Measurements from ENCODE around the gene HSBP1L1. TPM values are rescaled to one million over a fixed set of nuclear protein-coding genes. Genes with fewer than 3 reads are reported as not detected.

HSBP1L1 gene
- polyA plus RNA-seq, 1 of the 3 experiments (the other 2 are of a cell fraction) = 7.4 TPM

GRCh38 chr18:79938196-79938595, 26.2 kb upstream of the HSBP1L1 start:
- Histone ChIP-seq H3K9ac (no peak overlapping the region), H3F3A (replicated peaks; ENCODE audit: insufficient read depth) (no peaks in the 10 kb centered on the region), H3K9me2 (no peaks in the 10 kb centered on the region), H4K20me1 (ENCODE audit: insufficient read depth) (no peaks in the 10 kb centered on the region), H3K4me2 (no peak overlapping the region), H3K4me3 (ENCODE audit: low read depth in 2 of 2, low read length in 1 of 2) (no peak overlapping the region), H3K27me3 (ENCODE audit: insufficient read depth) (no peaks in the 10 kb centered on the region), H3K9me3 (peaks cover 6% of the 10 kb centered on the region; the same call in 1 of the 2 replicates), H3K27ac (ENCODE audit: low read depth in 2 of 2, low read length in 1 of 2) (no peak overlapping the region), H2AFZ (ENCODE audit: low read depth) (no peak overlapping the region), H3K36me3 (replicated peaks in 1 of 2; ENCODE audit: control insufficient read depth in 1 of 2, insufficient read depth in 2 of 2, low read length in 1 of 2) (peaks cover 10 to 33% of the 10 kb centered on the region in 2 experiments), H3K4me1 (ENCODE audit: control insufficient read depth in 1 of 2, insufficient read depth in 2 of 2, low read depth in 1 of 2, low read length in 1 of 2) (no peaks in the 10 kb centered on the region), H3K79me2 (ENCODE audit: insufficient read depth) (peaks cover 46% of the 10 kb centered on the region; the same call in 1 of the 2 replicates)
- ChIA-PET POLR2A (no interaction called here), CTCF (no interaction called here)
- TF ChIP-seq USF2 (IDR thresholded peaks at IDR 0.05; ENCODE audit: borderline replicate concordance, low read depth, low read length) = no peak
- no peak for TF ChIP-seq CHD2 (IDR thresholded peaks at IDR 0.05; ENCODE audit: low read length, partially characterized antibody)
- TF ChIP-seq NFIC (IDR thresholded peaks at IDR 0.05; ENCODE audit: borderline replicate concordance) = no peak
- TF ChIP-seq ELF1 (IDR thresholded peaks at IDR 0.05) = no peak
- TF ChIP-seq MXI1 (IDR thresholded peaks at IDR 0.05; ENCODE audit: low read depth, low read length) = no peak
- no peak for TF ChIP-seq TEAD4 (IDR thresholded peaks at IDR 0.05; ENCODE audit: borderline replicate concordance, insufficient read depth)
- TF ChIP-seq EZH2phosphoT487 (IDR thresholded peaks at IDR 0.05; ENCODE audit: borderline replicate concordance, low read depth) = no peak
- TF ChIP-seq JUND (IDR thresholded peaks at IDR 0.05) = no peak
- no peak for TF ChIP-seq FOSL2 (IDR thresholded peaks at IDR 0.05; ENCODE audit: borderline replicate concordance, low read depth)
- TF ChIP-seq CTCF (IDR thresholded peaks at IDR 0.05) = no peak
- no peak for TF ChIP-seq RCOR1 (IDR thresholded peaks at IDR 0.05; ENCODE audit: low read length)
- 83% methylated on average over 7 of the region's 9 CpGs for WGBS (ENCODE audit: low lambda C conversion rate)
- no peak for DNase-seq

GRCh38 chr18:79939096-79939495, 25.3 kb upstream of the HSBP1L1 start:
- no peaks in the 10 kb centered on the region for H4K20me1 ChIP-seq (ENCODE audit: insufficient read depth)
- no peak overlapping the region for H3K9ac ChIP-seq
- WGBS (ENCODE audit: low lambda C conversion rate) = 92% methylated on average over 5 of the region's 5 CpGs
- ChIA-PET POLR2A (no interaction called here), CTCF (no interaction called here)
- DNase-seq = no peak
- no peaks in the 10 kb centered on the region for H3K4me1 ChIP-seq (ENCODE audit: control insufficient read depth in 1 of 2, insufficient read depth in 2 of 2, low read depth in 1 of 2, low read length in 1 of 2)
- no peaks in the 10 kb centered on the region for H3K27me3 ChIP-seq (ENCODE audit: insufficient read depth)
- H3K4me2 ChIP-seq = no peak overlapping the region
- no peaks in the 10 kb centered on the region for H3K9me3 ChIP-seq
- H3K4me3 ChIP-seq (ENCODE audit: low read depth in 2 of 2, low read length in 1 of 2) = no peak overlapping the region
- no peak overlapping the region for H3K27ac ChIP-seq (ENCODE audit: low read depth in 2 of 2, low read length in 1 of 2)
- no peak overlapping the region for H2AFZ ChIP-seq (ENCODE audit: low read depth)
- TF ChIP-seq PBX3 (IDR thresholded peaks at IDR 0.05) (no peak), EP300 (IDR thresholded peaks at IDR 0.05; ENCODE audit: borderline replicate concordance in 1 of 2, low read depth in 1 of 2, low read length in 1 of 2) (no peak), EZH2phosphoT487 (IDR thresholded peaks at IDR 0.05; ENCODE audit: borderline replicate concordance, low read depth) (no peak), REST (IDR thresholded peaks at IDR 0.05; ENCODE audit: low read depth, low read length) (no peak), JUND (IDR thresholded peaks at IDR 0.05) (no peak), RFX5 (IDR thresholded peaks at IDR 0.05; ENCODE audit: low read length) (no peak), TCF12 (IDR thresholded peaks at IDR 0.05) (no peak), MXI1 (IDR thresholded peaks at IDR 0.05; ENCODE audit: low read depth, low read length) (no peak), USF2 (IDR thresholded peaks at IDR 0.05; ENCODE audit: borderline replicate concordance, low read depth, low read length) (no peak), RXRA (IDR thresholded peaks at IDR 0.05; ENCODE audit: borderline replicate concordance, low read depth) (no peak), FOXJ3 (CRISPR knock-in tag; IDR thresholded peaks at IDR 0.05) (no peak), FOSL2 (IDR thresholded peaks at IDR 0.05; ENCODE audit: borderline replicate concordance, low read depth) (no peak), MEF2A (IDR thresholded peaks at IDR 0.05; ENCODE audit: borderline replicate concordance, low read depth) (no peak)
- H3K36me3 ChIP-seq (replicated peaks in 1 of 2; ENCODE audit: control insufficient read depth in 1 of 2, insufficient read depth in 2 of 2, low read length in 1 of 2) = peaks cover 8 to 26% of the 10 kb centered on the region in 2 experiments
- no peaks in the 10 kb centered on the region for H3K9me2 ChIP-seq
- H3K79me2 ChIP-seq (ENCODE audit: insufficient read depth) = peaks cover 43% of the 10 kb centered on the region; the same call in 1 of the 2 replicates
- no peaks in the 10 kb centered on the region for H3F3A ChIP-seq (replicated peaks; ENCODE audit: insufficient read depth)
